HG03558 (cell line): Measurements from ENCODE around the gene KIF23.
"Not testable (repeated sequence)": the region's sequence is repeated elsewhere in the genome, so short reads cannot be mapped to it uniquely, and the experiment has no call there.

ENCODE experiments used
- ATAC-seq: cut with Tn5 transposase; IDR thresholded peaks from one replicate; pipeline ENCODE4 v1.9.1; 2021; ENCODE audit warnings: moderate number of reproducible peaks; ENCODE audit not compliant: unreplicated experiment; ENCODE audit errors: extremely low read depth

KIF23 gene

DNA sequence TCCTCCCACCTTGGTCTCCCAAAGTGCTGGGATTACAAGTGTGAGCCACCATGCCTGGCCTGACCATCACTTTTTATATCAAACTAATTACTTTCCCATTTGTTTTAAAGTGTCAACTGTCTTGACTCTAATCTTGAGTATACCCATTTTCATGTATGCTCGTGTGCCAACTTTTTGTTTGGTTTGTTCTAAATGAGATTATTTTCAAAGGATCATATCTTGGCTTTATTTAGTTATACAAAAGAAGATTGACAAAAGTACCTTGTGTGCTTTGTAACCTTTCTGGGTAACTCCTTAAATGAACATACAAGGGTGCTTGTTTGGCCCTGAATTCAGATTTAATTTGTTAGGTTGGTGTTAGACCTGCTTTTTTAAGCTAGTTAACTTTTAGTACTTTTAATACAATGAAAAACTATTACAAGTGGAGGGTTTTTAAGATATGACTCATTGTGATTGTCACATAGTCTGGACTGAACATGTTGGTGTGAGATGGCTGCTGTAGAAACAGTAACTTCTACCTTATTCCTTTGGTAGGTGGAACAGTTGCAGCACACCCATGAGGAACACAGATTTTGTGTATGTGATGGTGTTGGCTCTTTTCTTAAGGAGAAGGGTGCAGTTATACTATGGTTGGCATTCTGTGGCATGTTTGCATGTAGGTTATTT lies 10.7 kb downstream of the KIF23 start:
- no peak for ATAC-seq

DNA sequence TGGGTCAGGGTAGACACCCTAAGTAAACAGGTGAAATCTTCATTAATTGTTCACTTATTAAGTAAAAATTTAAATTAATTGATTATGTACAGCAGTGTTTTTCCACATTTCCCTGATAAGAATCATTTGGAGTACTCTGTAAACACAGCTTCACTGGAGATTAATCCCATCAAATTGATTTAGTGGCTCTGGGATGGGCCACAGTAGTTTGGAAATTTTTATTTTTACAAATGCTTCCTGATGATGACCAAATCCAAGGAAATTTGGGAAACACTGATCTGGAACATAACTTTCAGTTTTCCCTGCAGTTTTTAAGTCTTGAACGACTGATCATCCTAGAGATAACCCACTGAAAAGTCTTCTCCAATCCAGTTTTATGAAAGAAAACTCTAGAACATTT lies 19.7 kb downstream of the KIF23 start:
- no peak for ATAC-seq

GRCh38 chr15:69434238-69434637 lies 20.1 kb downstream of the KIF23 start:
- ATAC-seq, result no peak

GRCh38 chr15:69434679-69435078 lies 20.5 kb downstream of the KIF23 start:
- ATAC-seq, result no peak

- no peak for ATAC-seq
These were observed 21.8 kb downstream of the KIF23 start for GRCh38 chr15:69435985-69436384.

DNA sequence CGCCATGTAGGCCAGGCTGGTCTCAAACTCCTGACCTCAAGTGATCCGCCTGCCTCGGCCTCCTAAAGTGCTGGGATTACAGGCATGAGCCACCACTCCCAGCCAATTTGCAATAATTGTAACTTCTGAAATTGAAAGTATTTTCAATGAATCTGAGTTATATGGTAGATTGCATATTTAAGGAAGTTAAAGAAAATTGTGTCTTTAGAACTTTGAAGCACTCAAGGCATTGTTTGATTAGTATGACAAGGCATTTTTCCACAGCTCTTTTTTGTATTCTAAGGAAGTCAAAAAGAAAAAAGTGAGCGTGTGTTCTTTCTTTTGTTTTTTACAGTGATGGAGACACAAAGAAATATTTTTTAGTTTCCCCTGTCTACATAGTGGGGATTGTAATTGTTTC lies 22.8 kb downstream of the KIF23 start:
- no peak for ATAC-seq

DNA sequence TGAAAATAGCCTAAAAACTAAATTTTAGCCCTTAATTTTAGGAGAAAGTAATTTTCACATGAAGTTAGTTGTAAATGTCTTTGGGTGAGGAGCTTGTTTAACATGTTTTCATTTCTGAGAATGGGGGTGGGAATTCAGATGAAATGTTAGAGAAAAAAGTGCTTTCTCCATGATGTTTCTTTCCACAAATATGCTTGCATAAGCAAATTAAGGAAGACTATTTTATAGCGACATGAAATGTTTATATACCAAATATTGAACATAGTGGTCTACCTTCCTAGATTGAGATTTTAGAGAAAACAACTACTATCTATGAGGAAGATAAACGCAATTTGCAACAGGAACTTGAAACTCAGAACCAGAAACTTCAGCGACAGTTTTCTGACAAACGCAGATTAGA lies 25.5 kb downstream of the KIF23 start:
- ATAC-seq, result no peak

GRCh38 chr15:69443032-69443611 lies 29.0 kb downstream of the KIF23 start:
- ATAC-seq, result no peak

- no peak for ATAC-seq
These were observed 30.5 kb downstream of the KIF23 start for GRCh38 chr15:69444686-69445085.

GRCh38 chr15:69446953-69447352 lies 32.8 kb downstream of the KIF23 start:
- ATAC-seq, result no peak

DNA sequence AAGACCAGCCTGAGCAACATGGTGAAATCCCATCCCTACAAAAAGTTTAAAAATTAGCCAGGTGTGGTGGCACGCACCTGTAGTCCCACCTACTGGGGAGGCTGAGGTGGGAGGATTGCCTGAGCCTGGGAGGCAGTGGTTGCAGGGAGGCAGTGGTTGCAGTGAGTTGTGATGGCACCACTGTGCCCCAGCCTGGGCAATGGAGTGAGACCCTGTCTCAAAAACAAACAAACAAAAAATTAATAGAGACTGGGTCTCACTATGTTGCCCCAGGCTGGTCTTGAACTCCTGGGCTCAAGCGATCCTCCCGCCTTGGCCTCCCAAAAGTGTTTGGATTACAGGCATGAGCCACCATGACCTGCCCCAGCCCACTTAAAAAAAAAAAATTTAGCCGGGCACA lies 36.1 kb downstream of the KIF23 start:
- not testable (repeated sequence) for ATAC-seq

DNA sequence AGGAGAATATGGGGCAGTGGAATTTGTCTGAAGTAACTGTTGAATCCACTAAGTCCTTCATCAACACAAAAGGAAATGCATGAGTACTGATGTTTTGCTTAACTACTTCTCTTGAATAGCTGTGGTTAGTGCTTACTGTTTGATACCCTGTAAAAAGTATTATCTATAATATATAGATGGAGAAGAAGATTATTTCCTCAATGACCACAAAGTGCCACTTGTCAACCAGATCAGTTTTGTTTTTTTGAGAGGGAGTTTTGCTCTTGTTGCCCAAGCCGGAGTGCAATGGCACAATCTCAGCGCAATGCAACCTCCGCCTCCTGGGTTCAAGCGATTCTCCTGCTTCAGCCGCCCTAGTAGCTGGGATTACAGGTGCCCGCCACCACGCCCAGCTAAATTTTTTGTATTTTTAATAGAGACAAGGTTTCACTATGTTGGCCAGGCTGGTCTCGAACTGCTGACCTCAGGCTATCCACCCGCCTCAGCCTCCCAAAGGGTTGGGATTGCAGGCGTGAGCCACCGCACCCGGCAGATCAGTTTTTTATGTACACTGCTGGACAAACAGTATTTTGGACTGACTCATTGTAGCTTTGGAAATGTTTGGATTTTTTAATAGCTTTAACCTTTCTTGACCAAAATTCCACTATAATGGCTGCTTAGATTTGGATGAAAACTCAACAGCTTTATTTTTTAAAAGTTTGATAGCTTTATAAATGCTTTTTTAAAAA lies 37.0 kb downstream of the KIF23 start:
- no peak for ATAC-seq

DNA sequence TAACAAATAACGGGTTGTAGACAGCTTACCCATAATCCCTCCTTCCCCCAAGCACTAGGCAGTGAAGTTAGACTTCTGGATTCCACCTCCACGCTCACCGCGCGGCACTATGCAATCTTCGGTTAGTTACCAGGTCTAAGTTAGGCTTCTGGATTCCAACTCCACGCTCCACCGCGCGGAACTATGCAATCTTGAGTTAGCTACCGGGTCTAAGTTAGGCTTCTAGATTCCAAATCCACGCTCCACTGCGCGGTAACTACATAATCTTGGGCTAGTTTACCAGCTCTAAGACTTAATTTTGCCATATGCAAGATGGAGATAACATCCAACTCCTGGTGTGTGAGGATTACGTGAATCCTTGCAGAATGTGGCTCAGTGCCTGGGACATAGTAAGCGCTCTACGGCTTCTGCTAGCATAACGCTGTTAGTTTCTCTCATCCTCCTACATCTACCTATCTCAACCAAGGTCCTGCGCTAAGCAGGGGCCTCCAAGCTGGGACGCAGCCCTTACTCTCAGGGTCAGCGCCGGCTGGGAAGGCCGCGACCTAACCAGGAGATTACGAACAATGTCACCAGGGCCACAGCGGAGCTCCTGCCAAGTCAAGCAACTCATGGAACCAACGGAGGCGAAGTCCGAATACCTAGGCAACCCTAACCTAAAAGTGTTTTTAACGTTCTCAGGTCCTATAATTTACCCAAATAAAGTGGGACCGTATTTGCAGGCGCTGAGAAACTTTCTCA lies 38.0 kb downstream of the KIF23 start:
- peak; percentile 23 for ATAC-seq

DNA sequence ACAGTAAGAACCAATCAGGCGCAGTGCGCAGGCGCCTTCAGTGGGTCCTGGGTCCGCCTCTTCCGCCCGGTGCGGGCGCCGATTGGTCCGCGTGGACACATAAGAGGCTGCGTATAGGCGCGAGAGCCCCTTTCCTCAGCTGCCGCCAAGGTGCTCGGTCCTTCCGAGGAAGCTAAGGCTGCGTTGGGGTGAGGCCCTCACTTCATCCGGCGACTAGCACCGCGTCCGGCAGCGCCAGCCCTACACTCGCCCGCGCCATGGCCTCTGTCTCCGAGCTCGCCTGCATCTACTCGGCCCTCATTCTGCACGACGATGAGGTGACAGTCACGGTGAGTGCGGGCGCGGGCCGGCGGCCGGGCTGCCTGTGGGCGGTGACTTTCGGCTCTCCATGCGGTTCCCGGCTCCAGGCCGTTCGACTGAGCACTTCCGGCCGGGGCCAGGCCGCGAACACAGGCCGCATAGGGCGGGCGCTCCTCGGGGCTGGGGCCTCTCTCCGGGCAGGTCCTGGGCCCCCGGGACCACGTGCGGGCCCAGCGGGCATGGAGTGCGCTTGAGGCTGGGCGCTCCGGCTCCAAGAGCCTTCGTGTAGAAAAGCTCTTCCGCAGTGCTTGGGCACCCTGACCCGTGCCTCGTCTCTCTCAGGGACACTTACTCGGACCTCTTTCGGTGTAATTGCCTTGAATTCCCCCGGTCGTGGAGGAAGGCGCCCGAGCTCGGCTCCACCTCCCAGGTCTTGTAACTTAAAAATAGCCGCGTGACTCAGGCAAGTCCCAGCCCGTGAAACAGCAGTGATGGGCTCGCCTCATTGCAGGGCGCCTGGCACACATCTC lies 38.8 kb downstream of the KIF23 start, which contains the start of gene RPLP1:
TSS of gene RPLP1 (plus strand) at position 127 of the 830 bp plus-strand sequence. CDS start at position 258, 131 bp downstream.
- peak; percentile 48 for ATAC-seq

DNA sequence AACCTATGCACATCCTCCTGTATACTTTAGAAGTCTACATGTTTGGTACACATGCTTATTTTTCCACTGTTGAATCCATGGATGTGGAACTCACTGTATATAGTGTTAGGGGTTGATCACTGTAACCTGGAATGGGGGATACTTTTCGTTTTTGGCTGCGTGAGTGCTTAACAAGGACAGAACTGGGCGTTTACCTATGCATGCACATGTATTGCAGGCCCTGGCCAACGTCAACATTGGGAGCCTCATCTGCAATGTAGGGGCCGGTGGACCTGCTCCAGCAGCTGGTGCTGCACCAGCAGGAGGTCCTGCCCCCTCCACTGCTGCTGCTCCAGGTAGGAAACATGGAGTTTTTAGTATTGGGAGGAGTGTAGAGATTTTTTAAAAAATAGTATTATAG lies 40.8 kb downstream of the KIF23 start:
- ATAC-seq, result no peak

GRCh38 chr15:69456208-69457166 lies 42.3 kb downstream of the KIF23 start:
- no peak for ATAC-seq

DNA sequence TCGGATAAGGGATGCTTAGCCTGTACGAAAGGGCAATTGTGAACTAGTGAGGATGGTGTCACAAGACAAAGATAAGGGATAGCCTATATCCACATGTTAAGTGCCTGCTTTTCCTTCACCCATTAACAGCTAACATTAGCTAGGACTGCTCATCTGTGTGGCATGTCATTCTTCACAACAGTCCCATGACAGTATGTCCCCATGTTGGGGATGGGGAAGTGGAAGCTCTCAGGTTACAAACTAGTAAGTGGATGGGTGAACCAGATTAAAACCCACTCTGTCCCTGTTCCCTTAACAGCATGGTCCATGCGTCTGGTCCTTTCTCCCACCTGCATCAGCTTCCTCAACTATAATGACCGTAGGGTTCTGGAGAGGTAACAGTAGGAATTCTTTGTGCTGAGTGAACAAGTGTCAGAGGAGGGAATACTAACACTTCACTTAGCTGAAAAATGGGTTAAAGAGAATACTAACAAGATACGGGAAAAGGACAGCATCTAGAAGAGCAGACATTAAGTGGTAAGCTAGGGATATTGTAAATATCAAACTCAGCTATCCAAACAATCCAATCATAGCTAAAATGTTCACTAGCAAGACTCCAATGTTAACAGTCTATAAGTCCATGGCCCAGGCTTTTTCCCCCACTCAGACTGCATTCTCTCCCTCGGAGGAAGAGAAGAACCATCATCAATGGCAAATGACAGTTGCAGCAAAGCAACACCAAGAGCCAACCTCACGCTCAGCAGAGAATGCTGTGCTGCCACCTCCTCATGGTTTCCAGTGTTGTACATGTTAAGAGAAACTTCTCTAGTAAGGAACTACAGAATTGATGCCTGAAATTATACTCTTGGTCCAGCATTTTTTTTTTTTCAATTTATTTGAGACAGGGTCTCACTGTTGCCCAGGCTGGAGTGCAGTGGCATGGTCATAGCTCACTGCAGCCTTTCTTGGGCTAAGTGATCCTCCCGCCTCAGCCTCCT lies 43.4 kb downstream of the KIF23 start:
- ATAC-seq, result no peak

DNA sequence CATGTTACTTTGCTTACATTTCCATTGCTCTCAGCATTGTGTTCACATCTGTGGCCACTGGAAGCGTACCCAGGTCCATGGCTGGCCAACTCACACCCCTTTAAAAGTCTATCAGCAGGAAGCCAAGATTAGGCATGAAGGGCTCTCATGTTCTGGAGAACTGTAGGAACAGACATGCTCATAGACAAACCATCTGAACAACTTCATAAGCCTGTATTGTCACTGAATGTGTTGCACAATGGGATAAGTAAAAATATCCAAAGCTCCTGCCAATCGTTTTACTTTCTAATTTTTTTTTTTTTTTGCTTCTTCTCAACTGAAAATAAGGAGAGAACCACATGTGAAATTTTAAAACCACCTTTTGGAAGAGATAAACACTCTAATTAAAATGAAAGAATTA lies 44.9 kb downstream of the KIF23 start:
- ATAC-seq, result no peak
